ENCODE results near the gene EP400. TPM values are rescaled to one million over a fixed set of nuclear protein-coding genes. Genes with fewer than 3 reads are reported as not detected.
"Not testable (repeated sequence)": the region's sequence is repeated elsewhere in the genome, so short reads cannot be mapped to it uniquely, and the experiment has no call there.

EP400 gene
- total RNA-seq, 2 donors from 2014 or later = 51.7 to 52.3 TPM

DNA sequence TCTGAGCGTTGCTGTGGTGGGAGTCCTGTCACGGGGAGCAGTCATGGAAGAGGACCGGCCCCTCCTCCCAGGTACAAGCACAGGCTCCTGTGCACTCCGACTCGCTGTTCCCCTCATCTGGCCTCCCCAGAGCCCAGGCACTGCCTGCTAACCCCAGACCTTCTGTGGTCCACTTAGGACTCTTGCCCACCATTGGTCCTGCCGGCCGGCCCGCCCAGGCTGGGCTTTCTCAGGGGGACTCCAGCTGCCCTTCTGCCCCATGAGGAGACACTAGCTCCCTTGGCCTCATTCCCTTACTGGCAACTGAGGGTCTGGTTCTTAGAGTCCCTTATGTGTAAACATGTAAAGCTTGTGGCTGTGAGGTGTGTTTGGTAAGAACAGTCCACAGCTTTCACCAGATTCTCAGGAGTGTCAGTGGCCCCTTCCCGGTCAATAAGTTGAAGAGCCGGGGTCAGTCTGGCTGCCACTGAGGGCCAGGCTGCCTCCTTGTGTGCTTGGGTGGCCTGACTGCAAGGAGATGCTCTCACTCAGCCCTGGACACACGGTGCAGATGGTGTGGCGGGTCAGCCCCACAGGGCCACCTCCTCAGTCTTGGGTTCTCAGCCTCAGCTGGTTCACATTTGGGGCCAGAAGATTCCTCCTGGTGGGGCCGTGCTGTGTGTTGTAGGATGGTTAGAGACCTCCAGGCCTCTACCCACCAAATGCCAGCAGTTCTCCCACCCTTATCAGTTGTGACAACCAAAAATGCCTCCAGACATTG is 150.7 kb downstream of the EP400 start:
- H3K27me3 Mint-ChIP-seq (ENCODE audit: low read depth) = no peaks in the 10 kb centered on the region
- H3K9me3 Mint-ChIP-seq = peaks cover 4 to 7% of the 10 kb centered on the region in 2 donors
- H3K36me3 Mint-ChIP-seq (ENCODE audit: insufficient read depth in 2 of 2) = peaks cover 8 to 15% of the 10 kb centered on the region in 2 donors
- ATAC-seq (replicated peaks in 1 of 2) (no peak), DNase-seq (no peak)
- H3K27ac Mint-ChIP-seq = no peak overlapping the region
- H3K4me1 Mint-ChIP-seq (ENCODE audit: low read depth) = peaks cover 6% of the 10 kb centered on the region
- H3K4me3 Mint-ChIP-seq = no peak overlapping the region

- Mint-ChIP-seq H3K27me3 (ENCODE audit: low read depth) (no peaks in the 10 kb centered on the region), H3K4me1 (ENCODE audit: low read depth) (no peaks in the 10 kb centered on the region), H3K36me3 (ENCODE audit: insufficient read depth in 2 of 2) (peaks cover 0 to 4% of the 10 kb centered on the region in 2 donors), H3K4me3 (no peak overlapping the region), H3K9me3 (no peaks in the 10 kb centered on the region), H3K27ac (no peak overlapping the region)
- DNase-seq (no peak), ATAC-seq (replicated peaks in 1 of 2) (no peak)
These were observed 152.6 kb downstream of the EP400 start for GRCh38 chr12:132102297-132102696.

GRCh38 chr12:132103072-132103471 is 153.3 kb downstream of the EP400 start:
- not testable (repeated sequence) for H3K4me3 Mint-ChIP-seq; DNase-seq; H3K27ac Mint-ChIP-seq; H3K9me3 Mint-ChIP-seq; H3K36me3 Mint-ChIP-seq (ENCODE audit: insufficient read depth in 2 of 2); H3K27me3 Mint-ChIP-seq (ENCODE audit: low read depth); H3K4me1 Mint-ChIP-seq (ENCODE audit: low read depth); ATAC-seq (replicated peaks in 1 of 2)

GRCh38 chr12:132103542-132104308 is 154.0 kb downstream of the EP400 start:
- Mint-ChIP-seq H3K27ac (no peak overlapping the region), H3K4me3 (no peak overlapping the region), H3K36me3 (ENCODE audit: insufficient read depth in 2 of 2) (no peaks in the 10 kb centered on the region), H3K27me3 (ENCODE audit: low read depth) (no peaks in the 10 kb centered on the region), H3K4me1 (ENCODE audit: low read depth) (no peaks in the 10 kb centered on the region), H3K9me3 (no peaks in the 10 kb centered on the region)
- ATAC-seq (replicated peaks in 1 of 2) = no peak
- no peak for DNase-seq

DNA sequence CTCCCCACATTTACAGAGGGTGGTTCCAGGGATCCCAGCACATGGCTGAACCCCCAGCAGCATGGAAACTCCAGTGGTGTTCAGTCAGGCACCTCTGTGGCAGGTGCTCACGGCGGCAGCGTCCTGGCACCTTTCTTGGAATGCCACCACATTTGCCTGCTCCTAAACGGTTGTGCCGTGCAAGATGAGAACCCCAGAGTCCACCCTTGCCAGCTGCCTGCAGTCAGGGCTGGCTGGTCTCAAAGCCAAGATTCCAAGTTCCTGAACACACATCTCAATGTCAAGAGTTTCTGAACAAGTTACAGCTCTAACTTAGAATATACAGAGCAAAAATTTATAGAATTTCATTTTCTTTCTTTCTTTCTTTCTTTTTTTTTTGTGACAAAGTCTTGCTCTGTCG is 155.7 kb downstream of the EP400 start:
- no peaks in the 10 kb centered on the region for H3K9me3 Mint-ChIP-seq
- H3K4me1 Mint-ChIP-seq (ENCODE audit: low read depth) = no peaks in the 10 kb centered on the region
- H3K27me3 Mint-ChIP-seq (ENCODE audit: low read depth) = no peaks in the 10 kb centered on the region
- ATAC-seq (replicated peaks in 1 of 2) (no peak), DNase-seq (no peak)
- no peak overlapping the region for H3K27ac Mint-ChIP-seq
- peaks cover 0 to 5% of the 10 kb centered on the region in 2 donors for H3K36me3 Mint-ChIP-seq (ENCODE audit: insufficient read depth in 2 of 2)
- no peak overlapping the region for H3K4me3 Mint-ChIP-seq

DNA sequence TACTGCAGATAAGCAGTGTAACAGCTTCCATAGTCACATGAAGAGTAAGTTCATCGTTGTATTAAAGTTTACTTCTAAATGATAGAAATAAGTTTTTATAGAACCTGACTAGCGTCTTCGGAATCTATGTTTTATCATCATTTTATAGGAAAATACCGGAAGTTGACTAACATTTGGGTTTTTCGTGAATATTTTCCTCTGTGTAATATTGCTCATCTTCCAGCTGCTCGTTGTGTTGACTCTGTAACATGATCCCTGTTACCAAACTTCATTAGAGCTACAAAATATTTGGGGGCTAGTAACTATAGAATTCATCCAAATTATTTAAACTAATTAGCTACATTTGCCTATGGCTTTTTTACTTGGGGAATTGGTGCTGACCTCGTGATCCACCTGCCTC is 157.2 kb downstream of the EP400 start:
- Mint-ChIP-seq H3K9me3 (no peaks in the 10 kb centered on the region), H3K4me3 (no peak overlapping the region), H3K36me3 (ENCODE audit: insufficient read depth in 2 of 2) (peaks cover 0 to 7% of the 10 kb centered on the region in 2 donors), H3K27ac (no peak overlapping the region), H3K4me1 (ENCODE audit: low read depth) (no peaks in the 10 kb centered on the region), H3K27me3 (ENCODE audit: low read depth) (no peaks in the 10 kb centered on the region)
- DNase-seq (no peak), ATAC-seq (replicated peaks in 1 of 2) (no peak)

GRCh38 chr12:132108211-132108832 is 158.6 kb downstream of the EP400 start:
- ATAC-seq (replicated peaks in 1 of 2) = no peak
- H3K27ac Mint-ChIP-seq = no peak overlapping the region
- no peaks in the 10 kb centered on the region for H3K9me3 Mint-ChIP-seq
- no peak for DNase-seq
- no peak overlapping the region for H3K4me3 Mint-ChIP-seq
- no peaks in the 10 kb centered on the region for H3K4me1 Mint-ChIP-seq (ENCODE audit: low read depth)
- peaks cover 0 to 9% of the 10 kb centered on the region in 2 donors for H3K36me3 Mint-ChIP-seq (ENCODE audit: insufficient read depth in 2 of 2)
- H3K27me3 Mint-ChIP-seq (ENCODE audit: low read depth) = no peaks in the 10 kb centered on the region

- Mint-ChIP-seq H3K4me3 (no peak overlapping the region), H3K27ac (no peak overlapping the region), H3K36me3 (ENCODE audit: insufficient read depth in 2 of 2) (peaks cover 0 to 9% of the 10 kb centered on the region in 2 donors), H3K4me1 (ENCODE audit: low read depth) (no peaks in the 10 kb centered on the region), H3K27me3 (ENCODE audit: low read depth) (no peaks in the 10 kb centered on the region), H3K9me3 (no peaks in the 10 kb centered on the region)
- ATAC-seq (replicated peaks in 1 of 2) = no peak
- DNase-seq = no peak
These were observed 160.0 kb downstream of the EP400 start for GRCh38 chr12:132109741-132110140.

- H3K27me3 Mint-ChIP-seq (ENCODE audit: low read depth) = no peaks in the 10 kb centered on the region
- no peaks in the 10 kb centered on the region for H3K9me3 Mint-ChIP-seq
- no peak overlapping the region for H3K4me3 Mint-ChIP-seq
- ATAC-seq (replicated peaks in 1 of 2) (no peak), DNase-seq (no peak)
- peaks cover 0 to 9% of the 10 kb centered on the region in 2 donors for H3K36me3 Mint-ChIP-seq (ENCODE audit: insufficient read depth in 2 of 2)
- H3K4me1 Mint-ChIP-seq (ENCODE audit: low read depth) = no peaks in the 10 kb centered on the region
- H3K27ac Mint-ChIP-seq = no peak overlapping the region
These were observed 160.9 kb downstream of the EP400 start for GRCh38 chr12:132110677-132111076.

DNA sequence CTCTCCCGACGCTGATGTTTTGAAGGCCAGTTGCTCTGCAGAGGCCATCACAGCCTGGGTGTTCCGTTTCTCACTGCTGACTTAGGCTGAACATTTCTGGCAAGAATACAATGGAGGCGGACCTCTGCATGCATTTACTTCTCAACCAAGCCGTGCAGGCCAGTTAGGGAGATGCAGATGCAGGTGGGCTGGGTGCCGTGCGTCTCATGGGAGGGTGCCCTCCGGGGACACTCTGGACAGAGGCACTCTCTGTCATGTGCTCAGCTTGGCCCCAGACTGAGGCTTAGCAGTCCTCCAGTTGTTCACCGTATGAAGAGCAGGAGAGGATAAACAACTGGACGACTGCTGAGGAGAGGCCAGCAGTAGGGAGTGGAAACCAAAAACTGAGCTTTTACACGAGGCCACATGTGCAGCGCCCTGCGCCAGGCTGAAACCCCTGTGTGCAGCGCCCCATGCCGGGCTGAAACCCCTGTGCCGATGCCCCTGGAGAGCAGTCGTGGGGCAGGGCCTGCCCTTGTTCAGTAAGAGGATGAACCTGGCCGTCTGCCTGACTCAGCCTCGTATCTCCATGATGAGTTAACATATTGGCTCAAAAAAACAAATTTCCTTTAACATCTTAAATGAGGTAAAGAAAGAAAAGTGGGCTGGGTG is 162.0 kb downstream of the EP400 start:
- ATAC-seq (replicated peaks in 1 of 2) = no peak
- Mint-ChIP-seq H3K27me3 (ENCODE audit: low read depth) (no peaks in the 10 kb centered on the region), H3K36me3 (ENCODE audit: insufficient read depth in 2 of 2) (peaks cover 0 to 9% of the 10 kb centered on the region in 2 donors), H3K4me3 (no peak overlapping the region), H3K4me1 (ENCODE audit: low read depth) (no peaks in the 10 kb centered on the region), H3K27ac (no peak overlapping the region), H3K9me3 (no peaks in the 10 kb centered on the region)
- no peak for DNase-seq

- Mint-ChIP-seq H3K9me3 (no peaks in the 10 kb centered on the region), H3K27ac (no peak overlapping the region), H3K4me3 (no peak overlapping the region), H3K36me3 (ENCODE audit: insufficient read depth in 2 of 2) (peaks cover 0 to 6% of the 10 kb centered on the region in 2 donors), H3K4me1 (ENCODE audit: low read depth) (no peaks in the 10 kb centered on the region), H3K27me3 (ENCODE audit: low read depth) (no peaks in the 10 kb centered on the region)
- no peak for DNase-seq
- no peak for ATAC-seq (replicated peaks in 1 of 2)
These were observed 164.9 kb downstream of the EP400 start for GRCh38 chr12:132114667-132115066.

GRCh38 chr12:132115500-132115899 is 165.8 kb downstream of the EP400 start:
- Mint-ChIP-seq H3K4me3 (no peak overlapping the region), H3K36me3 (ENCODE audit: insufficient read depth in 2 of 2) (peaks cover 0 to 4% of the 10 kb centered on the region in 2 donors), H3K4me1 (ENCODE audit: low read depth) (no peaks in the 10 kb centered on the region), H3K9me3 (no peaks in the 10 kb centered on the region), H3K27me3 (ENCODE audit: low read depth) (no peaks in the 10 kb centered on the region), H3K27ac (no peak overlapping the region)
- ATAC-seq (replicated peaks in 1 of 2) (no peak), DNase-seq (no peak)
